HG03575 (cell line): ENCODE data around the gene XPC.

Experiments
- ATAC-seq: cut with Tn5 transposase; IDR thresholded peaks from one replicate; pipeline ENCODE4 v1.9.1; 2021; ENCODE audit not compliant: unreplicated experiment, insufficient number of reproducible peaks, low FRiP score; ENCODE audit errors: extremely low read depth

The XPC gene

GRCh38 chr3:14139771-14140170 is 38.6 kb downstream of the XPC start:
- no peak for ATAC-seq

- no peak for ATAC-seq
Observed at GRCh38 chr3:14138878-14139655, 39.3 kb downstream of the XPC start.

GRCh38 chr3:14138109-14138877 is 40.1 kb downstream of the XPC start:
- no peak for ATAC-seq

- ATAC-seq: no peak
Observed at GRCh38 chr3:14137445-14137844, 41.0 kb downstream of the XPC start.

- no peak for ATAC-seq
Observed at GRCh38 chr3:14137004-14137403, 41.4 kb downstream of the XPC start.

GRCh38 chr3:14135581-14135980 is 42.8 kb downstream of the XPC start:
- no peak for ATAC-seq

GRCh38 chr3:14134291-14134690 is 44.1 kb downstream of the XPC start:
- ATAC-seq: no peak

- ATAC-seq: no peak
Observed at GRCh38 chr3:14133876-14134275, 44.5 kb downstream of the XPC start.

GRCh38 chr3:14133188-14133800 is 45.1 kb downstream of the XPC start:
- ATAC-seq: no peak

- no peak for ATAC-seq
Observed at GRCh38 chr3:14132689-14133088, 45.7 kb downstream of the XPC start.

- no peak for ATAC-seq
Observed at GRCh38 chr3:14132120-14132519, 46.3 kb downstream of the XPC start.

GRCh38 chr3:14131134-14131533 is 47.3 kb downstream of the XPC start:
- no peak for ATAC-seq

GRCh38 chr3:14130707-14131106 is 47.7 kb downstream of the XPC start:
- ATAC-seq: no peak

GRCh38 chr3:14130230-14130629 is 48.2 kb downstream of the XPC start:
- no peak for ATAC-seq

- ATAC-seq: no peak
Observed at GRCh38 chr3:14129296-14129695, 49.1 kb downstream of the XPC start.

- ATAC-seq: no peak
Observed at GRCh38 chr3:14128724-14129123, 49.7 kb downstream of the XPC start.

- no peak for ATAC-seq
Observed at GRCh38 chr3:14127516-14128161, 50.8 kb downstream of the XPC start.

GRCh38 chr3:14126887-14127505 is 51.4 kb downstream of the XPC start:
- no peak for ATAC-seq
